Measurements from ENCODE around the gene CHRM4. TPM values are rescaled to one million over a fixed set of nuclear protein-coding genes. Genes with fewer than 3 reads are reported as not detected.

The CHRM4 gene
- polyA plus RNA-seq, 3 donors from 2014 or later, result 0.31 to 0.51 TPM; not detected in 1

- no peaks in the 10 kb centered on the region for H3K36me3 Mint-ChIP-seq
- H3K27me3 Mint-ChIP-seq (ENCODE audit: low read depth in 3 of 3), result peaks cover 5 to 21% (median 18%) of the 10 kb centered on the region in 3 donors
- H3K4me3 Mint-ChIP-seq, result no peak overlapping the region
- no peak overlapping the region for H3K27ac Mint-ChIP-seq
- DNase-seq, result no peak
- peaks cover 0 to 3% of the 10 kb centered on the region in 2 donors for H3K4me1 Mint-ChIP-seq
- H3K9me3 Mint-ChIP-seq, result no peaks in the 10 kb centered on the region
Observed at GRCh38 chr11:46338988-46339666, 52.4 kb downstream of the CHRM4 start.

GRCh38 chr11:46338636-46338987 is 53.0 kb downstream of the CHRM4 start:
- Mint-ChIP-seq H3K27ac (no peak overlapping the region), H3K27me3 (ENCODE audit: low read depth in 3 of 3) (peaks cover 5 to 22% (median 21%) of the 10 kb centered on the region in 3 donors), H3K36me3 (no peaks in the 10 kb centered on the region), H3K4me1 (peaks cover 1 to 5% of the 10 kb centered on the region in 2 donors), H3K4me3 (no peak overlapping the region), H3K9me3 (no peaks in the 10 kb centered on the region)
- no peak for DNase-seq

- no peak overlapping the region for H3K4me3 Mint-ChIP-seq
- H3K9me3 Mint-ChIP-seq, result no peaks in the 10 kb centered on the region
- DNase-seq, result no peak
- peaks cover 5 to 8% of the 10 kb centered on the region in 2 donors for H3K4me1 Mint-ChIP-seq
- H3K27ac Mint-ChIP-seq, result no peak overlapping the region
- peaks cover 5 to 27% (median 23%) of the 10 kb centered on the region in 3 donors for H3K27me3 Mint-ChIP-seq (ENCODE audit: low read depth in 3 of 3)
- H3K36me3 Mint-ChIP-seq, result no peaks in the 10 kb centered on the region
Observed at GRCh38 chr11:46337626-46338345, 53.8 kb downstream of the CHRM4 start.

GRCh38 chr11:46336563-46337180 is 54.9 kb downstream of the CHRM4 start:
- Mint-ChIP-seq H3K27ac (no peak overlapping the region), H3K27me3 (ENCODE audit: low read depth in 3 of 3) (peaks cover 7 to 32% (median 30%) of the 10 kb centered on the region in 3 donors), H3K4me1 (peaks cover 11 to 14% of the 10 kb centered on the region in 2 donors), H3K36me3 (peaks cover 0 to 1% (median 0%) of the 10 kb centered on the region in 3 donors), H3K4me3 (peak overlapping the region in 1 of 5 donors; percentile 6), H3K9me3 (no peaks in the 10 kb centered on the region)
- no peak for DNase-seq

- H3K27me3 Mint-ChIP-seq (ENCODE audit: low read depth in 3 of 3), result peaks cover 7 to 38% (median 30%) of the 10 kb centered on the region in 3 donors
- no peak overlapping the region for H3K4me3 Mint-ChIP-seq
- no peak for DNase-seq
- H3K36me3 Mint-ChIP-seq, result peaks cover 0 to 4% (median 0%) of the 10 kb centered on the region in 3 donors
- H3K4me1 Mint-ChIP-seq, result peaks cover 17 to 20% of the 10 kb centered on the region in 2 donors
- no peaks in the 10 kb centered on the region for H3K9me3 Mint-ChIP-seq
- no peak overlapping the region for H3K27ac Mint-ChIP-seq
Observed at GRCh38 chr11:46335890-46336562, 55.5 kb downstream of the CHRM4 start.

GRCh38 chr11:46335271-46335670 is 56.3 kb downstream of the CHRM4 start:
- no peak overlapping the region for H3K27ac Mint-ChIP-seq
- peaks cover 9 to 45% (median 30%) of the 10 kb centered on the region in 3 donors for H3K27me3 Mint-ChIP-seq (ENCODE audit: low read depth in 3 of 3)
- DNase-seq, result no peak
- peaks cover 0 to 4% (median 0%) of the 10 kb centered on the region in 3 donors for H3K36me3 Mint-ChIP-seq
- peaks cover 23 to 25% of the 10 kb centered on the region in 2 donors for H3K4me1 Mint-ChIP-seq
- no peaks in the 10 kb centered on the region for H3K9me3 Mint-ChIP-seq
- no peak overlapping the region for H3K4me3 Mint-ChIP-seq

GRCh38 chr11:46334211-46334610 is 57.4 kb downstream of the CHRM4 start:
- Mint-ChIP-seq H3K27me3 (ENCODE audit: low read depth in 3 of 3) (peaks cover 13 to 43% (median 28%) of the 10 kb centered on the region in 3 donors), H3K36me3 (peaks cover 0 to 4% (median 0%) of the 10 kb centered on the region in 3 donors), H3K9me3 (no peaks in the 10 kb centered on the region), H3K27ac (no peak overlapping the region), H3K4me3 (peak overlapping the region in 4 of 5 donors; percentile 7 to 51 (median 30)), H3K4me1 (peaks cover 24 to 28% of the 10 kb centered on the region in 2 donors)
- DNase-seq, result no peak

Other genes starting within 250 kb of the CHRM4 start
- gene CREB3L1, start 114.1 kb downstream of the CHRM4 start, polyA plus RNA-seq, result not detected
- 100 to 1,000 TPM in 1 of 3 donors, 10 to 100 TPM in 2; 40.7 to 120 (median 63.6) TPM for gene DGKZ, start 44.3 kb downstream of the CHRM4 start, polyA plus RNA-seq
- under 1 TPM in 1 of 3 donors, not detected in 2; 0.44 TPM for gene MDK, start 10.1 kb downstream of the CHRM4 start, polyA plus RNA-seq
- 10 to 100 TPM in 1 of 3 donors, 1 to 10 TPM in 2; 5.3 to 12.8 (median 7.4) TPM for gene AMBRA1, start 202.2 kb upstream of the CHRM4 start, polyA plus RNA-seq
- 1 to 10 TPM; 1.3 to 9.9 (median 2.9) TPM for gene HARBI1, start 225.5 kb upstream of the CHRM4 start, polyA plus RNA-seq
- 100 to 1,000 TPM in 2 of 3 donors, 10 to 100 TPM in 1; 67.4 to 103 (median 100) TPM for gene ATG13, start 225.8 kb upstream of the CHRM4 start, polyA plus RNA-seq

Data from immature natural killer cell (primary cell).